ENCODE results near the gene PPCDC. TPM values are rescaled to one million over a fixed set of nuclear protein-coding genes. Genes with fewer than 3 reads are reported as not detected.
"Not testable (repeated sequence)": the region's sequence is repeated elsewhere in the genome, so short reads cannot be mapped to it uniquely, and the experiment has no call there.

The PPCDC gene
- total RNA-seq, 2 experiments from 2014 or later: 23.3 to 24.0 TPM

DNA sequence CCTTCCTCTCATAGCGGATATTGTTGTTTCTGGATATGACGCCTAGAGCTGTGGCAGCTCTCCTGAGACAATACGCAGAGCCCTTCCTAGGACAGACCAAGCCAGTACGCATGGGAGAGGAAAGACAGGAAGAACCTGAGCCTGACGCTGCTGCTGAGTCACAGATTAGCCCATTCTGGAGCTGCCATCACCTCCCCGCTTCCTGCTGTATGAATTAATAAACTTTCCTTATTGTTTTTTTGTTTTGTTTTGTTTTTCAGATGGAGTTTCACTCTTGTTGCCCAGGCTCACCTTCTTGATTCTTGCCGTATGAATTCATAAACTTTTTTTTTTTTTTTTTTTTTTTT, 67.0 kb downstream of the PPCDC start:
- no peak overlapping the region for H3K27ac Mint-ChIP-seq
- DNase-seq: no peak
- ChIA-PET POLR2A (no interaction called here), CTCF (interaction anchor here (0.7 kb wide), 1 partner anchor 59 kb away, joined by 3 read pairs; no protein-coding TSS in a partner anchor)
- peaks cover 11% of the 10 kb centered on the region for H3K27me3 Mint-ChIP-seq
- no peak overlapping the region for H3K4me3 Mint-ChIP-seq
- H3K4me1 Mint-ChIP-seq: peaks cover 18% of the 10 kb centered on the region
- intact Hi-C loops (cut with DNase I, micrococcal nuclease): loop anchor here (5.0 kb wide), 2 partner anchors 112 to 362 kb away; partner anchors contain the start of genes C15orf39 (in 2 of the 2) and SIN3A (in 1 of the 2)
- peaks cover 10% of the 10 kb centered on the region for H3K9me3 Mint-ChIP-seq (ENCODE audit: low read depth)
- H3K36me3 Mint-ChIP-seq (ENCODE audit: low read depth): peaks cover 1% of the 10 kb centered on the region
- ATAC-seq: no peak

DNA sequence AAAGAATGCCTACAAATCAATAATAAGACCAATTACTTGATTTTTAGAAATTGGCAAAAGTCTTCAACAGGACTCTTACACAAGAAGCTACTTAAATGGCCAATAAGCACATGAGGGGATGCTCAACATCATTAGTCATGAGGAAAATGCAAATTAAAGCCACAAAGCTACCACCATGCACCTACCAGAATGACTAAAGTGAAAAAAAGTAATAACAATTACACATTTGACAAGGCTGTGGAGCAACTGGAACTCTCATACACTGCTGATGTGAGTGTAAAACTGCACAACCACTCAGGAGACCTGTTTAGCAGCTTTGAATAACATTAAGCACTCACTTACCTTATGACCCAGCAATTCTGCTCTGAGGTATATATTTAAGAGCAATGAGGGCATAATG, 68.4 kb downstream of the PPCDC start:
- intact Hi-C loops (cut with DNase I, micrococcal nuclease): loop anchor here (1.0 to 5.0 kb wide), 6 partner anchors 16 to 360 kb away; partner anchors contain the start of genes C15orf39 (in 2 of the 2) and SIN3A (in 1 of the 2)

DNA sequence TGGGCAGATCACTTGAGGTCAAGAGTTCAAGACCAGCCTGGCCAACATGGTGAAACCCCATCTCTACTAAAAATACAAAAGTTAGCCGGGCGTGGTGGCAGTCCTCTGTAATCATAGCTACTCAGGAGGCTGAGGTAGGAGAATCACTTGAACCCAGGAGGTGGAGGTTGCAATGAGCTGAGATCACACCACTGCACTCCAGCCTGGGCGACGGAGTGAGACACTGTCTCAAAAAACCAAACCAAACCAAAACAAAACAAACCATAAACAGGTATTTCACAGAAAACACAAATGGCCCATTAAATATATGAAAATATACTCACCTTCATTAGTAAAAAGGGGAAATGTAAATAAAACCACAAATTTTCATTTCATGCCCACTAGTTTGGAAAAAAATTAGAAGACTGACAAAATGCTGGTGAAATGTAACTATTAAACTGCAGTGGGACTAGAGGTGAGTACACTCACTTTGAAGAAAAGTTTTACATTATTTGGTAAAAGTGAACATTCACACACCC, 71.6 kb downstream of the PPCDC start:
- H3K27me3 Mint-ChIP-seq: peaks cover 10% of the 10 kb centered on the region

More for the DNA sequence above, 68.4 kb downstream of the PPCDC start:
- no peaks in the 10 kb centered on the region for H3K9me3 Mint-ChIP-seq (ENCODE audit: low read depth)
- peak; percentile 25 for DNase-seq
- peaks cover 15% of the 10 kb centered on the region for H3K27me3 Mint-ChIP-seq
- no peak overlapping the region for H3K27ac Mint-ChIP-seq
- H3K36me3 Mint-ChIP-seq (ENCODE audit: low read depth): no peaks in the 10 kb centered on the region
- no peak overlapping the region for H3K4me3 Mint-ChIP-seq
- POLR2A ChIA-PET: interaction anchor here (0.6 to 1.0 kb wide), 8 partner anchors 10 to 362 kb away, joined by 3 to 9 read pairs (median 3); no protein-coding TSS in a partner anchor
- CTCF ChIA-PET: interaction anchor here (0.8 to 1.7 kb wide), 4 partner anchors 14 to 112 kb away, joined by 4 to 7 read pairs (median 6); partner anchors contain the start of gene C15orf39
- H3K4me1 Mint-ChIP-seq: peaks cover 21% of the 10 kb centered on the region
- peak; percentile 96 for ATAC-seq

DNA sequence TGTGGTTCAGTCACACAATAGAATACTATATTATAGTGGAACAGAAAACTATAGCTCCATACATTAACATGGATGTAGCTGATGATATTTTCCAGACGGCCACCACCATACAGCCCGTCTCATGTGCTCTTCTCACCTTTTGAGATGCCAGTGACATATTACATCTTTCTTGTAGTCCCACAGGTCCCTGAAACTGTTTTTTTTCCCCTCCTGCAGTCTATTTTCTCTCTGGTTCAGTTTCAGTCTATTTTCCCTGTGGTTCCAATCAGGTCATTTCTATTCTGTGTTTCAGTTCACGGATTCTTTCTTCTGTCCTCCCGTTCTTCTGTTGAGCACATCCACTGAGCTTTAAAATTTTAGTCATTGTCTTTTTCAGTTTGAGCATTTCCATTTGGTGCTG, 72.2 kb downstream of the PPCDC start:
- H3K27me3 Mint-ChIP-seq: peaks cover 7% of the 10 kb centered on the region

More for the DNA sequence above, 71.6 kb downstream of the PPCDC start:
- POLR2A ChIA-PET; H3K9me3 Mint-ChIP-seq (ENCODE audit: low read depth); DNase-seq; H3K27ac Mint-ChIP-seq; CTCF ChIA-PET; H3K4me3 Mint-ChIP-seq; H3K36me3 Mint-ChIP-seq (ENCODE audit: low read depth); ATAC-seq: not testable (repeated sequence)
- peaks cover 21% of the 10 kb centered on the region for H3K4me1 Mint-ChIP-seq
- intact Hi-C loops (cut with DNase I, micrococcal nuclease): loop anchor here (5.0 kb wide), 2 partner anchors 107 to 357 kb away; partner anchors contain the start of genes C15orf39 (in 2 of the 2) and SIN3A (in 1 of the 2)

DNA sequence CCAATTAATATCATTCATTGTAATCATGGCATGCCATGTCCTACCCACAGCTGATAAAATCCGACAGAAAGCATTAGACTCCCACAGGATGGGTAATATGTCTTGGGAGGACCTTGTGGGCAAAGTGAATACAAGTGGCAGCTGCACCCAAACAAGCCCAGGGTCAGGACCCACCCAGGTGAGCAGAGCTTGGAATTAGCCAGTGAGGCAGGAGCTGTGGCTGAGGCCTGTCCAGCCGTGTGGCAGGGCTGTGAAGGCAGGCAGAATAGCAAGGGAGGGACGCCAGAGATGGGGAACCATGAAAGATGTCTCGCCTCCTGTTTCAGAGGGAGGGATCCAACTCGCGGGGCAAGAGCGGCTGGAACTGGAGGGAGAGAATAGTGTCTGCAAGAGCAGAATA, 74.5 kb downstream of the PPCDC start:
- H3K27ac Mint-ChIP-seq: no peak overlapping the region
- peaks cover 10% of the 10 kb centered on the region for H3K27me3 Mint-ChIP-seq
- no peaks in the 10 kb centered on the region for H3K36me3 Mint-ChIP-seq (ENCODE audit: low read depth)
- no peaks in the 10 kb centered on the region for H3K9me3 Mint-ChIP-seq (ENCODE audit: low read depth)
- POLR2A ChIA-PET: no interaction called here
- intact Hi-C loops (cut with DNase I, micrococcal nuclease): no loop called here
- no peak overlapping the region for H3K4me3 Mint-ChIP-seq
- no peak for DNase-seq
- H3K4me1 Mint-ChIP-seq: peaks cover 6% of the 10 kb centered on the region
- CTCF ChIA-PET: interaction anchor here (0.6 to 0.7 kb wide), 2 partner anchors 73 to 135 kb away, joined by 3 to 4 read pairs; no protein-coding TSS in a partner anchor
- ATAC-seq: no peak

More for the DNA sequence above, 72.2 kb downstream of the PPCDC start:
- DNase-seq: no peak
- no peaks in the 10 kb centered on the region for H3K36me3 Mint-ChIP-seq (ENCODE audit: low read depth)
- ChIA-PET POLR2A (no interaction called here), CTCF (interaction anchor here (1.0 kb wide), 1 partner anchor 14 kb away, joined by 4 read pairs; no protein-coding TSS in a partner anchor)
- H3K4me1 Mint-ChIP-seq: peaks cover 18% of the 10 kb centered on the region
- intact Hi-C loops (cut with DNase I, micrococcal nuclease): no loop called here
- no peak for ATAC-seq
- no peak overlapping the region for H3K27ac Mint-ChIP-seq
- H3K9me3 Mint-ChIP-seq (ENCODE audit: low read depth): no peaks in the 10 kb centered on the region
- H3K4me3 Mint-ChIP-seq: no peak overlapping the region

DNA sequence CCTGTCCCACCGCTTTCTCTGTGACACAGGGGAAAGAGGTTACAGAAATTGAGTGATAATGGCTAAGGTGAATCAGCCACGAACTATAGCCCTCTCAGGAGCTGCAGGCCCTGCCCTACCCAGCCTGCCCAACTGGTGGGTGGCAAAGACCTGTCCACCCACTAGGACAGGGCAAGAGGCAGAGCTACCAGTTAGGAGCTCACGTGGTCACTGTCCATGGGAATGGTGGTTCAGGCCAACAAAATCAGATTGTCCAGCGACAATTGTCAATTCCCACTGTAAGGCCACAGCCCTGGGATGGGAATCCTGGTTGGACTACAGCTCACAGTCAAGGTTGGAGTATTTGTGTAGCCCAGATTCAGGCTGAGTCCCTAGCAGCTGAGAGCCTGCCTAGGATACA, 75.0 kb downstream of the PPCDC start:
- Mint-ChIP-seq H3K4me3 (no peak overlapping the region), H3K4me1 (peaks cover 6% of the 10 kb centered on the region), H3K36me3 (ENCODE audit: low read depth) (no peaks in the 10 kb centered on the region), H3K27me3 (peaks cover 13% of the 10 kb centered on the region), H3K9me3 (ENCODE audit: low read depth) (no peaks in the 10 kb centered on the region), H3K27ac (no peak overlapping the region)
- DNase-seq (no peak), ATAC-seq (no peak)
- intact Hi-C loops (cut with DNase I, micrococcal nuclease): no loop called here
- ChIA-PET CTCF (interaction anchor here (0.6 to 0.8 kb wide), 3 partner anchors 36 to 134 kb away, joined by 3 to 4 read pairs (median 4); no protein-coding TSS in a partner anchor), POLR2A (no interaction called here)

Other genes with a start within 250 kb of the PPCDC start
- gene CSK, start 241.5 kb upstream of the PPCDC start, total RNA-seq: 100 to 1,000 TPM; 229 to 272 TPM
- gene LMAN1L, start 210.8 kb upstream of the PPCDC start, total RNA-seq: under 1 TPM in 1 of 2 experiments, not detected in 1; 0.25 TPM
- under 1 TPM in 1 of 2 experiments, not detected in 1; 0.11 TPM for gene CPLX3, start 197.0 kb upstream of the PPCDC start, total RNA-seq
- 10 to 100 TPM; 40.3 to 45.2 TPM for gene ULK3, start 180.4 kb upstream of the PPCDC start, total RNA-seq
- 10 to 100 TPM; 61.6 to 83.4 TPM for gene SCAMP2, start 150.2 kb upstream of the PPCDC start, total RNA-seq
- 10 to 100 TPM; 75.7 to 93.3 TPM for gene MPI, start 133.5 kb upstream of the PPCDC start, total RNA-seq
- gene FAM219B, start 116.7 kb upstream of the PPCDC start, total RNA-seq: 10 to 100 TPM; 39.3 to 49.7 TPM
- 100 to 1,000 TPM; 313 to 319 TPM for gene COX5A, start 85.5 kb upstream of the PPCDC start, total RNA-seq
- gene RPP25, start 66.8 kb upstream of the PPCDC start, total RNA-seq: 1 to 10 TPM; 5.4 to 6.2 TPM
- gene SCAMP5, start 28.0 kb upstream of the PPCDC start, total RNA-seq: 1 to 10 TPM; 3.9 to 4.5 TPM
- 10 to 100 TPM; 18.6 to 25.1 TPM for gene C15orf39, start 178.3 kb downstream of the PPCDC start, total RNA-seq
- gene GOLGA6C, start 234.7 kb downstream of the PPCDC start, total RNA-seq: not detected